ENCODE measurements around the gene PNO1.
"Not testable (repeated sequence)": the region's sequence is repeated elsewhere in the genome, so short reads cannot be mapped to it uniquely, and the experiment has no call there.

The PNO1 gene

GRCh38 chr2:68156419-68156818 lies 1.3 kb upstream of the PNO1 start:
- DNase-seq = no peak

- DNase-seq = peak in 12 of 56 donors; percentile 30 to 81 (median 54)
Measured at GRCh38 chr2:68157002-68157401, 686 bp upstream of the PNO1 start.

DNA sequence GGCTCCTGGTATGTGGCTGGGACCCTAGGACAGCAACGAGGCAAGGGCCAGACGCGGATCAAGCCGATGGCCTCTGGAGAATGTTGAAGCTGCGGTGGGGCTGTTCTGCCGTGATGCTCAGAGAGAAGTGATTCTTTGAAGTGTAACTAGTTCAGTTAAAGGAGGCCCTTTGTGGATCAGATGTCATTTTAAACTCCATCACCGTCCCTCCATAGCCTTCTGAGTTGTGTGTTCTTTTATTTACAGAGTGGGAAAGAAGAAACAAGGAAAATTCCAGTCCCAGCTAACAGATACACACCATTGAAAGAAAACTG lies 403 bp downstream of the PNO1 start:
- DNase-seq = no peak

GRCh38 chr2:68163641-68164040 lies 6.0 kb downstream of the PNO1 start:
- no peak for DNase-seq

DNA sequence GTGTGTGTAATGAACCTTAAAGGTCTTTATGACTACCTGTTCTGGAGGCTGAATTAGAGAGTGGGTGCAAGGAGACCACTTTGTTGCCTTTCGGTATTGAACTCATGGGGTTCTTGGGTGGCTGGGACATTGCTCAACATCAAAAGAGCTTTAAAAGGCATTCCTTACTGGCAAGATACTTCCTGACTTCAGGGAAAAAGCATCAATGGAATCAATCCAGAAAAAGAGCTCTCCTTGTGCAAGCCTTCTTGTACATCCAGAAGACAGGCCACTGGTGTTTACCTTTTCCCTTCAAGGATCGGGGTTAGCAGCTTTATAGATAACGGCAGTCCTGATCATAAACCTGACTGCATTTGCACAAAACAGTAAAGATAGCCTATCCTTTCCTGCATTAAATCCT lies 9.5 kb downstream of the PNO1 start:
- DNase-seq = no peak

DNA sequence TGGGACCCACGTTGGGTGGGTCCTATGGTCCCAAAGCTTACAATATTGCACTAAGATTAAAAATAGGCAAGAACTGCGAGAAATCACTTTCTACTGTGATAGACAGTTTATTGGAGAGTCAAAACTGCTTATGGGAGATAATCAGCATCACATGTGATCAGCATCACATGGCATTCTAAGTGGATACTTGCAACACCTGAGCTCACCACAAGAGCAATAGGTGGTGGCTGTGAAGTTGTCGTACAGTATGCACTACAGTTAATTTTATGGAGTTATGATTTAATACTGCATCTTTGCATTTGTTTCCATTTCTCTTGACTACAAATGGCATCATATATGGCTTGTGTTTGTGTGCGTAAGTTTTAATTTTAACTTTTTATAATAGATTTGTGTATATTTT lies 11.6 kb downstream of the PNO1 start:
- no peak for DNase-seq

GRCh38 chr2:68171146-68171545 lies 13.5 kb downstream of the PNO1 start:
- no peak for DNase-seq

GRCh38 chr2:68171684-68172083 lies 14.0 kb downstream of the PNO1 start:
- no peak for DNase-seq

DNA sequence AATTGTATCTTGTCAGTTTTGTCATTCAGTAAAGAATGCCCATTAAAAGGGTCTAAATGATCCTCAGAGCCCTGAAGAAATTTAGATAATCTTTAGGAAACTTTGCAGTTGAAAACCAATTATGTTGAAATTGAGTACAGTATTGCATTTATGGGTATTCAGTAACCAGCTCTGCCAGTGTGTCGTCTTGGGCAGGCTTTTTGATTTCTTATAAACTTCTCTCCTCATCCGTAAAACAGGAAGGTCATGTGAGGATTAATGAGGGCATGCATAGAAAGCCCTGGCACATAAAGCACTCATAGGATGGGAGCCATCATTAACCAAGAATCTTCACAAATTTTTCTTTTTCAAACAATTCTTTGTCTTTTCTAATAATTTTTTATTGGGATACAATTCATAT lies 14.8 kb downstream of the PNO1 start:
- DNase-seq = no peak

DNA sequence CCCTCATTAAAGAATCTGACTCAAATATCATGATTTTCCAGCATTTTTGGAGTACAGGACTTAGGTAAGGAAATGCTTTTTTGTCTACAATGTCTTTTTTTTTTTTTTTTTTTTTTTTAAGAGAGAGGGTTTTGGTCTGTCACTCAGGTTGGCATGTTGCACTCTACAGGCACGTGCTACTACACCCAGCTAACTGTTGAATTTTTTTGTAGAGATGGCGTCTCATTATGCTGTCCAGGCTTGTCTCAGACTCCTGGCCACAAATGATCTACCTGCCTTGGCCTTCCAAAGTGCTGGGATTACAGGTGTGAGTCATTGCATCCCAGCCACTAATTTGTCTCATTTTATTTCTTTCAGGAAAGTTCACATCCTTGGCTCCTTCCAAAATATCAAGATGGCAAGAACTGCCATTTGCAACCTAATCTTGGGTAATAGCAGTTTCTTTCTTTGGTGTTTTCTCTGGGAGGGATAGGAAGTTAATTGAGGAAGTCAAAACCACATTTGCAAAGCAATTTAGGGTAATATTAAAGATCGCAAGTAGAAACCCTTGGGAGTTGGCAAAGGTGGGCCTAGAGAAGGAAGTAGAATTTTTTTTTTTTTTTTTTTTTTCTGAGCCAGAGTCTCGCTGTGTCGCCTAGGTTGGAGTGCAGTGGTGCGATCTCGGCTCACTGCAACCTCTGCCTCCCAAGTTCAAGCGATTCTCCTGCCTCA lies 15.5 kb downstream of the PNO1 start:
- DNase-seq = no peak

GRCh38 chr2:68175210-68175609 lies 17.5 kb downstream of the PNO1 start:
- DNase-seq = not testable (repeated sequence)

DNA sequence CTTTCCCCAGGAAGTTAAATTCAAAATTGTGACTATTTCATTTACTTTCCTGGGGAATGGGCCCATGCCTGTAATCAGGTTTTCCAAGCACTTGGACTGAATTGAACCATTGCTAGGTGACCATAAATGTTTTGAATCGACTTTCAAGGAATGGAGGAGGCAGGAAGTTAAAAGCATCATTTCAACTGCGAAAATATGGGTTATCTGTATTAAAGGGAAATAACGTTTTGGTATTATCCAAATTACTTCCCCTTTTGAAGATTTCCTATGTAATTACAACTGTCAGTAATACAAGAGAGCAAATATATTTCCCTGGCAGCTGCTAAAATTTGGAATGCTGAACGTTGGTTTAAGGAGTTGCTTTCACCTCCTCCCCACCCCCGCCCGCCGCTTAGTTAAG lies 19.0 kb downstream of the PNO1 start:
- DNase-seq = no peak

DNA sequence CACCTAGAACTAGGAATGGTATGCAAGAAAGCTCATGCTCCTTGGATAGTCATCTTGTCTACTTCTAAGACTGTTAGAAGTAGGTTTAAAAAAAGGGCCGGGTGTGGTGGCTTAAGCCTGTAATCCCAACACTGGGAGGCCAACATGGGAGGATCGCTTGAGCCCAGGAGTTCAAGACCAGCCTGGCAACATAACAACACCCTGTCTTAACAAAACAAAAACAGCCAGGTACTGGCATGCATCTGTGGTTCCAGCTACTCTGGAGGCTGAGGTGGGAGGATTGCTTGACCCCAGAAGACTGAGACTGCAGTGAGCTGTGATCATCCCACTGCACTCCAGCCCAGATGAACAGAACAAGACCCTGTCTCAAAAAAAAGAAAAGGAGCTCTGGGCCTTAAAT lies 19.9 kb downstream of the PNO1 start:
- DNase-seq = no peak

GRCh38 chr2:68178432-68178831 lies 20.7 kb downstream of the PNO1 start:
- DNase-seq = no peak

- no peak for DNase-seq
Measured at GRCh38 chr2:68178954-68179627, 21.4 kb downstream of the PNO1 start.

- no peak for DNase-seq
Measured at GRCh38 chr2:68182902-68183301, 25.2 kb downstream of the PNO1 start.

DNA sequence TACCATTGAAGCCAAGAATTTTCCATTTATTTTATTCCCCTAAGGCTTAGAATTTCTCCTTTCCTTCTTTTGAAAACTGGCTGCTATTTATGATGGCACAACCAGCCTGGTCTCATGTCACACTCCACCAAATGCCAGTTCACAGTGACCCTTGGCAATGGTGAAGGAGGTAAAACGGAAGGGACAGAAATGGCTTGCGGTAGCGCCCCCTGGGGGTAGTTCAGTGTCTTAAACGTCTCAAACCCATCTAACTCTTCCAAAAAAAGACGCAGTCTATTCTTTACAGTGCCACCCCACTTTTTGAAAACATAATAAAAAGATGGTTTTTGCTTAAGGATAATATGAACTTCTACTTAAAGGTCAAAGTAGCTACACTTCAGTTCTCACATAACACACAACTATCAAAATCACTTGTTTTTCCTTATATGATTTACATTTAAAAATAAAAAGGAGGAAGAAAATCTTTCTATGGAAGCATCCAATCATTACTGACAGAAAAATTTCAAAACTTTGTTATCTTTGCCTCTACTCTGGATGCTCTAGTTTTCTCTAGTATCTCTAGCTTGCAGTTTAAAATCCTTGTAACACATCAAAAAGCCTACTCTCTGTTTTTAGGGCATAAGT lies 28.0 kb downstream of the PNO1 start:
- DNase-seq = peak in 1 of 56 donors; percentile 3

- no peak for DNase-seq
Measured at GRCh38 chr2:68187329-68187728, 29.6 kb downstream of the PNO1 start.

GRCh38 chr2:68188831-68189230 lies 31.1 kb downstream of the PNO1 start:
- DNase-seq = no peak

DNA sequence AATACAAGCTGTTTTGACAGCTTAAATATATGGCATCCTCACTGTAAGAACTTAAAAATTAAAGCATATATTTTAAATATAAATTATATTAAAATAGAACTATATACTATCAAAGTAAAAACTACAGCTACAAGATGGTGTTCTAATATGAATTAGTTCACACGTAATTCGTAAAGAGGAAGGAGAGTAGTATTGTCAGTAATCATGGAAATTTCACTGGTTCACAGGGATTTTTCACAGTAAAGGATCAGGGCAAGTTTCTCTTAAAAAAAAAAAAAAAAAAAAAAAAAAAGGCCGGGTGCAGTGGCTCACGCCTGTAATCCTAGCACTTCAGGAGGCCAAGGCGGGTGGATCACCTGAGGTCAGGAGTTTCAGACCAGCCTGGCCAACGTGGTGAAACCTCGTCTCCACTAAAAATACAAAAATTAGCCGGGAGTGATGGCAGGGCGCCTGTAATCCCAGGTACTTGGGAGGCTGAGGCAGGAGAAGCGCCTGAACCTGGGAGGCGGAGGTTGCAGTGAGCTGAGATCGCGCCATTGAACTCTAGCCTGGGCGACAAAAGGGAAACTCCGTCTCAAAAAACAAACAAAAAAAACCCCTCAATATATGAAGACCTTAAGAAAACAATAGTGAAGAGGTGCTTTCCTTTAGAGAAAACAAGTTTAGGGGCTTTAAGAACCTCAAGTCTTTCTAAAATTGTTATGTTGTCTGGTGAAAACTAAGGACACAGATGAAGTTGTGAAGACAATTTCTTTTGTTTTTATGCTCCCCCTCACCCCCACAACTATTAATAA lies 32.5 kb downstream of the PNO1 start:
- DNase-seq = no peak

DNA sequence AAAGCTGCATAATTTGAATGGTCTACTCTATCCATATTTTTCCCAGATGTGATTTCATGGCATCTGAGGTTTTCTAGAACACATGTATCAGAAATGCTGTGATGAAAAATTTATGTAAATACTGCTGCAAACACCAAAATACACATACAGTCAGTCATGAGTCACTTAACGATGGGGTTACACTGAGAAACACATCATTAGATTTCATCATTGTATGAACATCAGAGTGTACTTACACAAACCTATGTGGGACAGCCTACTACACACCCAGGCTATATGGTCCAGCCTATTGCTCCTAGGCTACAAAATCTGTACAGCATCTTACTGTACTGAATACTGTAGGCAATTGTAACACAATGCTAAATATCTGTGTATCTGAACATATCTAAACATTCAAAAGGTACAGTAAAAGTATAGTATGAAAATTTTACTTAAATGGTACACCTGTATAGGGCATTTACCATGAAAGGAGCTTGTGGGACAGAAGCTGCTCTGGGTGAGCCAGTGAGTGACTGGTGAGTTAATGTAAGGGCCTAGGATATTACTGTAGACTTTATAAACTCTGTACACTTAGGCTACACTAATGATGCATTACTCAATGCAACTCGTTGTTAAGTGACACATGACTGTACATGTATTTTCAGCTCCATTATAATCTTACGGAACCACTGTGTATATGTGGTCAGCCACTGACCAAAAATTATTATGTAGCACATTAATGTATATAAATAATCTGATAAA lies 33.5 kb downstream of the PNO1 start:
- DNase-seq = no peak
